ENCODE data around the gene HOXA10. TPM values are rescaled to one million over a fixed set of nuclear protein-coding genes. Genes with fewer than 3 reads are reported as not detected.
A peak's percentile ranks its signal among the peaks of the same experiment; 100 is the strongest.

The HOXA10 gene
- total RNA-seq, 4 donors from 2014 or later: 4.7 to 8.9 (median 6.0) TPM

GRCh38 chr7:27134392-27134791 lies 39.7 kb downstream of the HOXA10 start:
- no peaks in the 10 kb centered on the region for H3K36me3 ChIP-seq
- DNase-seq (ENCODE audit: low spot score in 2 of 2): peak in 1 of 2 donors; percentile 67
- H3K27me3 ChIP-seq: no peaks in the 10 kb centered on the region
- TF ChIP-seq POLR2A (IDR thresholded peaks at IDR 0.05) (no peak), POLR2AphosphoS5 (IDR thresholded peaks at IDR 0.05) (peak in 1 of 3 donors; percentile 73)
- no peaks in the 10 kb centered on the region for H3K9me3 ChIP-seq
- H3K4me3 ChIP-seq: no peak overlapping the region
- H3K27ac ChIP-seq: no peak overlapping the region
- H3K4me1 ChIP-seq: peaks cover 57% of the 10 kb centered on the region
- WGBS: 26% methylated on average over 2 of the region's 2 CpGs

GRCh38 chr7:27133409-27134231 lies 40.5 kb downstream of the HOXA10 start:
- no peaks in the 10 kb centered on the region for H3K9me3 ChIP-seq
- TF ChIP-seq CTCF (IDR thresholded peaks at IDR 0.05) (no peak), POLR2A (IDR thresholded peaks at IDR 0.05) (no peak), POLR2AphosphoS5 (IDR thresholded peaks at IDR 0.05) (no peak), EP300 (IDR thresholded peaks at IDR 0.05) (no peak)
- DNase-seq (ENCODE audit: low spot score in 2 of 2): no peak
- WGBS: 73% methylated on average over 18 of the region's 18 CpGs
- H3K27me3 ChIP-seq: no peaks in the 10 kb centered on the region
- peaks cover 57% of the 10 kb centered on the region for H3K4me1 ChIP-seq
- no peak overlapping the region for H3K27ac ChIP-seq
- no peak overlapping the region for H3K4me3 ChIP-seq
- no peaks in the 10 kb centered on the region for H3K36me3 ChIP-seq

- Histone ChIP-seq H3K4me1 (peaks cover 51% of the 10 kb centered on the region), H3K36me3 (no peaks in the 10 kb centered on the region), H3K4me3 (no peak overlapping the region), H3K27ac (no peak overlapping the region), H3K27me3 (no peaks in the 10 kb centered on the region), H3K9me3 (no peaks in the 10 kb centered on the region)
- no peak for TF ChIP-seq POLR2A (IDR thresholded peaks at IDR 0.05)
- no peak for TF ChIP-seq POLR2AphosphoS5 (IDR thresholded peaks at IDR 0.05)
- TF ChIP-seq CTCF (IDR thresholded peaks at IDR 0.05): no peak
- DNase-seq (ENCODE audit: low spot score in 2 of 2): no peak
- WGBS: 65% methylated on average over 6 of the region's 6 CpGs
Observed at GRCh38 chr7:27132978-27133377, 41.1 kb downstream of the HOXA10 start.

- no peak overlapping the region for H3K27ac ChIP-seq
- WGBS: 75% methylated on average over 2 of the region's 2 CpGs
- no peak for DNase-seq (ENCODE audit: low spot score in 2 of 2)
- no peaks in the 10 kb centered on the region for H3K36me3 ChIP-seq
- no peaks in the 10 kb centered on the region for H3K9me3 ChIP-seq
- TF ChIP-seq EP300 (IDR thresholded peaks at IDR 0.05) (no peak), POLR2AphosphoS5 (IDR thresholded peaks at IDR 0.05) (no peak), POLR2A (IDR thresholded peaks at IDR 0.05) (no peak), CTCF (IDR thresholded peaks at IDR 0.05) (no peak)
- peaks cover 46% of the 10 kb centered on the region for H3K4me1 ChIP-seq
- H3K27me3 ChIP-seq: no peaks in the 10 kb centered on the region
- no peak overlapping the region for H3K4me3 ChIP-seq
Observed at GRCh38 chr7:27132214-27132613, 41.9 kb downstream of the HOXA10 start.

- DNase-seq (ENCODE audit: low spot score in 2 of 2): no peak
- no peaks in the 10 kb centered on the region for H3K27me3 ChIP-seq
- 44% methylated on average over 12 of the region's 12 CpGs for WGBS
- no peaks in the 10 kb centered on the region for H3K9me3 ChIP-seq
- peak overlapping the region; percentile 87 for H3K27ac ChIP-seq
- H3K36me3 ChIP-seq: no peaks in the 10 kb centered on the region
- no peak for TF ChIP-seq POLR2A (IDR thresholded peaks at IDR 0.05)
- no peak for TF ChIP-seq POLR2AphosphoS5 (IDR thresholded peaks at IDR 0.05)
- no peak for TF ChIP-seq CTCF (IDR thresholded peaks at IDR 0.05)
- TF ChIP-seq EP300 (IDR thresholded peaks at IDR 0.05): no peak
- peak overlapping the region; percentile 85 for H3K4me3 ChIP-seq
- peaks cover 38% of the 10 kb centered on the region for H3K4me1 ChIP-seq
Observed at GRCh38 chr7:27131390-27131819, 42.7 kb downstream of the HOXA10 start.
